GM18505 (cell line): ENCODE data around the gene GAP43.

ENCODE experiments used
- ATAC-seq: cut with Tn5 transposase; IDR thresholded peaks from one replicate; pipeline ENCODE4 v1.9.1; 2021; ENCODE audit not compliant: unreplicated experiment
- POLR2A ChIP-seq: IDR thresholded peaks from 4 replicates; pipeline ENCODE4 v1.6.1; 2011; ENCODE audit warnings: borderline replicate concordance; ENCODE audit not compliant: insufficient read depth, insufficient read length; ENCODE audit errors: extremely low read depth

The GAP43 gene, protein sequence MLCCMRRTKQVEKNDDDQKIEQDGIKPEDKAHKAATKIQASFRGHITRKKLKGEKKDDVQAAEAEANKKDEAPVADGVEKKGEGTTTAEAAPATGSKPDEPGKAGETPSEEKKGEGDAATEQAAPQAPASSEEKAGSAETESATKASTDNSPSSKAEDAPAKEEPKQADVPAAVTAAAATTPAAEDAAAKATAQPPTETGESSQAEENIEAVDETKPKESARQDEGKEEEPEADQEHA

DNA sequence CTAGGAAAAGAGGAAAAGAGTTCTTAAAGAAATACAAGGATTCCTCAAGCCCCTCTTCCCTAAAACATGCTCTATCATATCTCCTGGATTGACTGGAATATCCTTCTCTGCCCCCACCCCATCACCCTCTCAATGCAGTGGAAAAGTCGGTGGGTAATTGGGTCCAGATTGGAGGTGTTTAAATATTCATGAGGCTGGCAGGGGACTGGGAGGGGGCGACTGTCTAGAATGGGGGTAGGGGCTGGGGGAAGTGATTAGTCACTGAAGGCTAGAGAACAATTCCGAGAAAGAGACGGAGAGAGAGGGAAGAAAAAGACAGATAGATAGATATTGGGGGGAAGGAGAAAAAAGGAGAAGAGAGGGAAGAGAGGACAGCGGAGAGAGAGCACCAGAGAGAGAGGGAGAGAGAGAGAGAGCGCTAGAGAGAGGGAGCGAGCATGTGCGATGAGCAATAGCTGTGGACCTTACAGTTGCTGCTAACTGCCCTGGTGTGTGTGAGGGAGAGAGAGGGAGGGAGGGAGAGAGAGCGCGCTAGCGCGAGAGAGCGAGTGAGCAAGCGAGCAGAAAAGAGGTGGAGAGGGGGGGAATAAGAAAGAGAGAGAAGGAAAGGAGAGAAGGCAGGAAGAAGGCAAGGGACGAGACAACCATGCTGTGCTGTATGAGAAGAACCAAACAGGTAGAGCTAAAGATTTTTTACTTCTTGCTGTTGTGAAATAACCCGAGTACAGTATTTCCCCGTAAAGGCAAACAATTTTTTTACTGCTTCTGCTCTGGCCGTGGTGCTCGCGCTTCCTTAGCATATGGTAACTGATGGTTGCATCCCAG lies at the start of gene GAP43:
TSS of gene GAP43 (plus strand) at position 467 of the 825 bp plus-strand sequence. CDS start at position 647, 180 bp downstream.
- ATAC-seq: no peak
- TF ChIP-seq POLR2A: no peak

DNA sequence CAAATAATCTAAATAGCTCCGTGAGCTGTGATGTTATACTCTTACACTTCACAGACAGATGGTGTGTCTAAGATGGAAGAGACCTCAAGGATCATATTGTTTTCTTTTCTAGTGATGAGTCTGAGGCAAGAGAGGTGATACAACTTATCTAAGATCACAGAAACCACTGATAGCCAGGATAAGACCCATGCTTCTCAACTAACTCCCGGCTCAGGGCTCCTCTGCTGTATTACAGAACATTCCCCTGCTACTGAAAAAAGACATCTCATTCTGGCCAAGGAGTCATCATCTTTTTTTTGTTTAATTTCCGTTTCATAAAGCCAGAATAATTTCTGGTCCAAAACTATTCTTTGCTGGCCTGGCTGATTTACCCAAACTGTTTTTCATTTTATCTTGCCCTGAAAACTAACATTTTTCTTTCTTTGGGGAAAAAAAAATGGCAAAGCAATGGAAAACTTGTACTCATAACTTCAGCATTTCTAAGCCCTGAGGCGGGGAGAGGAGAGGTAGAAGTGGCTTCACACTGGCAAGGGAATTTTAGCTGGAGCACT lies 46.9 kb upstream of the GAP43 start:
- no peak for ATAC-seq
- TF ChIP-seq POLR2A: no peak

DNA sequence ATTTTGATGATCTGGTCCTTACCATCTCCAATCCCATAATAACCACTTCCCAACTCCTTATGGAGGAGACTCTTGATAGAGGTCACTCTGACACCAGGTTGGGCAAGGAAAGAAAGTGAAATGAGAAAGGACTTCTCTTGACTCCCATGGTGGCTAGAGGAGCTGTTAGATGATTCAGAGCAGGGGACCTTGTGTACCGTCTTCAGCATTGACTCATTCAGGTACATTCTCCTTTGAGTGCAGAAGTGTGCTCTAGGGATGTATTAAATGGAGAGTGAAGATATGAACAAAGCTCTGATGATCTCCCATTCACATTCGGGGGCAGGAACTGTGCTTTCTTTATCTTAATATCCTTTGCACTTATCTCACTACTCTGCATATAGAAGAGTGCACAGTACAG lies 46.3 kb upstream of the GAP43 start:
- ATAC-seq: no peak
- TF ChIP-seq POLR2A: no peak

DNA sequence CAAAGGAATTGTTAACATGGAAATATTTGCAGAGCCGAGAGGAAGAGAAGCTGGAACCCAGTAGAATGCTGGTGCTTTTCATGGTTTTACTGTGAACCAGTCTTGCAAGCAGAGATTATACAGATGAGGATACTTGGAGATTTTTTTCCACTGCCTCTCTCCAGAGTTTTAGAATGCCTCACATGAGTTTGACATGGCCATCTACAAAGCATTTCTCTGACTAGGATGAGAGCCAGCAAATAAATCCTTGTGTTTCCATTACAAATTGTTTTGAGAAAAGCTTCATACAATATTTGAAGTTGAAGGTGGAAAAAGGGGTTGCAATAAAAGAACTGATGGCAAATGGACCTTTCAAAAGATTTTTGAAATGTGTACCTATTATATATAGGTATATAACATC lies 45.0 kb upstream of the GAP43 start:
- no peak for TF ChIP-seq POLR2A
- no peak for ATAC-seq

DNA sequence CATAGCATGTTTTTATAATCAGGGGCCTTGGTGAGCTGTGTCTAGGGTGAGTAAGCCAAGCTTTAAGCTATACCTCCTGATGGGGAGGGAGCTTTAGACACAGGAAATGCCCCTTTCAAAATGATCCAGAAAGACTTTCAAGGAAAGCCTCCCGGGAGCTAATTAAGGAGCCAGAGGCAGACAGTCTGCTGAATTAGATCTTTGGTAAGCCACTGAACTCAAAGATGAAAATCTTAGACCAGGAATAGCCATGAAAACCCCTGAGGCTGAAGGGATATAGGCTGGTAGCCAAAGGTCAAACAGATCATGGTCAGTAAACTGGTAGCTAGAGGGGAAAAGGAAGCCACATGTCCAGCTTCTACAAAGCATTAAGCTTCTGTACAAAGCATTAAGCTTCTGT lies 42.7 kb upstream of the GAP43 start:
- TF ChIP-seq POLR2A: no peak

DNA sequence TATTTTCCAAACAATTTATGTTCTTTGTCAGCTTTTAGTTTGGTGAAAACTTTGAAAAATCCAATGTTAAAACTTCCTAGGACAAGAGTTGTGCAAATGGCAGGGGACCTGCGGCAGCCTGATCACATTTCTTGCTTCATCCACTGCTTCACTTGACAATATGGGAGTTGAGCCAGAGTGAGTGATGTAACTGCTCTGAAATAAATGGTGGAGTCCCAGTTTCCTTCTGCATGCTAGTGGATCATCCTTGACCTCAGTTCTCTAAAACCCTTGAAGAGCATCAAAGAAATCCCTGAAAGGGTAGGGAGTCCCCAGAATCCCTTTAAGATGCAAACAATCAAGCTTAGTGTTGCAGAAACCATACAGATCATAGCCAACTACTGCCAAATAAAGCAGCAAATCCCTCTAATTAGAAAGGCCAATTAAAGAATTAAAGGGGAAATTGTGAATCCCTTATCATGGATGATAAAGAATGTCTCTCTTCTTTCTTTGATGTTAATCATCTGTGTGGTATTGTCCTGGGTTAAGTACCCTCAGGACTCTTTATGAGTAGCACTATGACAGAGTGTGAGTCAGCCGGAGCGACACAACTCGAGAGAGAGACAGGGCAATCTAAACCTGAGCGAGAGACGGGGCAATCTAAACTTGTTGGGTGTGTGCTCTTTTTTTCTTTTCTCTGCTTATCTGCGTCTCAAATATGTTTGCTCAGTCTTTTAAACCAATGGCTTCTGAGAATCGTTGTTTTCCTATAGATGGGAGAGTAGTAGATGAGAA lies 41.8 kb upstream of the GAP43 start:
- ATAC-seq: no peak
- no peak for TF ChIP-seq POLR2A

More for the DNA sequence above, 42.7 kb upstream of the GAP43 start:
- no peak for ATAC-seq

DNA sequence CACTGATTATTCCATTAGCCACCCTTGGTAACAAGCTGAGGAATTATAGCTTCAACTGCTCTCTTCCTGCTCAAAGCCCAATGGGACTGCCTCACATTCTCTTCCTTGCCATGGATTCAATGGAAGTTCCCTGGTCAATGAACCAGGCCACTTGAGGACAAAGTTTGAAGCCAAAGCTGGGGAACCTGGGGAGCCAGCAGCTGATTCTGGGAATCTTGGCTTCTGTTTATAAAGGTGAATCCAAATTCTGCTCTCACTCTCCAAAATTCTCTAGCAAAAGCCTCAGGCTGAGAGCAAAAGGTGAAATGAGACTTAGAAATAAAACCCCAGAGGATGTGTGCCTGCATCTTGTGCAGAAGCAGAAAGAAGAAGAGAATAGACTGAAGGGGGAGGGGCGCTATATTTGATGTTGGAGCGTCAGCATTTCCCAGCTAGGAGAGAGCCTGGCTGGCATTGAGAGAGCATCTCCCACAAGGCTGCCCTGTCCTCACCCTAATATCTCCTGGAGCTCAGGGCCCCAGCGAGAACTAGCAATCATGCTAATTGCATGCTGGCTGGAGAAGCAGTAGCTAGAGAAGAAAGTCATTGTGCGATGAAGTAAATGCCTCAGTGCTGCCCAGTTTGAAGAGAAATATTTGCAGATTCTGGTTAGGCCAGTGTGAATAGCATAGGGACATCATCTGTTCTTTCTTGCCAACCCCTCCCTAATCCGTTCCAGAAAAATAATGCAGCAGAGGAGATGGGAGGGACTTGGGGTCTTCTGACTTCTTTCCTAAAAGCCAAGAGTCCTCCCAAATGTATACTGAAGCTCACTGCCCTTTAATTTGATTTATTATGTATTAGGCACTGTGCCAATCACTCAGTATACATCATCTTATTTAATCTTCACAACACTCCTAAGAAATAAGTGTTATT lies 34.9 kb upstream of the GAP43 start:
- ATAC-seq: no peak
- TF ChIP-seq POLR2A: no peak

DNA sequence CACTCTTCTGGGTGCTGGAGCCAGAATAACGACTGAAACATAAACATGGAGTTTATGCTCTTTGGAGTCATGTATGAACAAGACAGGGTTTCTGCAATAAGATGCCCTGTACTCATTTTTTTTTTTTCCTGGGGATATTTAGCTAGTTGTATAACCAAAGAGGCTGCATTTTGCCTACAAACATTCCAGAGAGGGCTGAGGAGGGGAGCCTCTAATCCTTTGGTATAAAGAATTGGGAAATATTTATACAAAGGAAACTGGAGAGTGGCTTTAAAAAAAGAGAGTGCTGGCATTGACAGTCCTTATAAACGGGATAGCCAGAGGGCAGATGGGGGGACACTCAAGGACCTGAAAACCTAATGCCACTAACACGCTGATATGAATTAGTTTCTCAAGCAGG lies 32.4 kb upstream of the GAP43 start:
- no peak for ATAC-seq
- TF ChIP-seq POLR2A: no peak

DNA sequence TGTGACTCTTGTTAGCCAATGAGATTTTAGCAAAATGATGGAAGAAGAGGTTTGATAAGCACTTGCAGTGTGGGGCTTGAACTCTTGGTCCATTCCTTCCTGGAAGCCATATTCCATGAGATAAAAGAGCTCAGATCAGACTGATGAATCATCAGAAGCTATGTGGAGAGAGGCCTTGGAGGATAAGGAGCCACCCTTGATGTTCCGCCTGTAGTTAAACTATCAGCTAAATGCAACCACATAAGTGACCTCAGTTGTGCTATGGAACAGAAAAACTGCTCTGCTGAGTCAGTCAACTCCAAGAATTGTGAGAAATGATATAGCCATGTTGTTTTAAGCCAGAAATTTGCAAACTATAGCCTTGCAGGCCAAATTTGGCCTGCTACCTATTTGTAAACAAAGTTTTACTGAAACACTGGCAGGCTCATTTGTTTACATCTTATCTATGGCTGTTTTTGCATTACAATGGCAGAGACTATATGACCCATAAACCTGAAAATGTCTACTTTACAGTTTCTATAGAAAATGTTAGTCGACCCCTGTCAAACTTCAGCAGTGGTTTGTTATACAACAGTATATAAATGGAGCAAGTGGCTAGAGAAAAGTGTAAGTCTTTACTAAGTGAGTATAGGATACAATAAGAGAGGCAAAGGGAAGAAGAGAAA lies 27.6 kb upstream of the GAP43 start:
- no peak for ATAC-seq
- no peak for TF ChIP-seq POLR2A

DNA sequence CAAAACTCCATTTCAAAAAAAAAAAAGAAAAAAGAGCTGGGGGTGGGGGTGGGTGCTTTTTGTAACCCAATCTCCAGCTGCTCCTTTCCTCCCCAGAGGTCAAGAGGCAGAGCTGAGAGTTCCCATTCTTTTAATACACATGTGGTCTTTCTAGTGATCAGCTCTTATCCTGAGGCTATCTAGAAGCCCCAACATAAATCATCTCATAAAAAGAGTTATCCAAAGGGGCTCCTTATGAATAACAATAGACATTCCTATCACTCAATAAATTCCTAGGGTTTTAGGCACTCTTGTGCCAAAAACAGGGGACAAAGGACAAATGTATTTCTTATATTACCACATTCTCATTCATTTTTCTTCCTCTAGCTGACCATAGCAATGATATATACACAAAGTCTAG lies 25.1 kb upstream of the GAP43 start:
- TF ChIP-seq POLR2A: no peak
- no peak for ATAC-seq

DNA sequence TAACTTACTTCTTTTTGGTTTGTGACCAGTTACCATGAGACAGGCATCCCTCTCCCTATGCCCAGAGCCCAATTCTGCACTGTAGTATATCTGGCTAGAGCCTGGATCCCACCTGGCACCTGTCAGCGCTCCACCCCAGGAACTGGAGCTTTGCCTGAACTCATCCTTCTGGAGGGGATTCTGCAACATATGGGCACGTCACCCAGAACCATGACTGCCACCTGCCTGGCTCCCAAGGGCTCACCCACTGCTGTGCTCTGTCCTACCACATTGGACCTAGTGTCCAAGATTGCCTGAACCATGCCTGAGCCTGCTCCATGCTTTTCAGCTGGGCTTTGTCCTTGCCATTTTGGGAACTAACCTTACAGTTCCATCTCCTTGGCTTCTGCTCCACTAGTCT lies 21.1 kb upstream of the GAP43 start:
- ATAC-seq: no peak
- no peak for TF ChIP-seq POLR2A

DNA sequence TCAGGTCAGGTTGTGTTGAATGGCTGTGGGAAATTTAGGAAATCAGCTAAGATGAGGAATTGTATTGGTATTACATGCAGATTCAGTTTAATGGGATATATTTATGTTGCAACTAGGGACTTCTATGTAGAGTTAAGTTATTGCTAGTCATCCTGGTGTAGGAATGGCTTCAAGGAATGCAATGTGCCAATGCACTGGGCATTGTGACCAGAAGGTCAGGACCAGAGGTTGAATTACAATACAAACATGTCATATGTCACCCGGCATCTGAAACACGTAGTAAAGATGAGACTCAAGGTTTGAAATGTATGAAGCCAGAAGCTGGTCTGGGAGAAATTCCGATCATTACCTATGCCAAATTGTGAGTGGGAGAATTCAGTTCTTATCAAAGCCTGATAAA lies 11.7 kb upstream of the GAP43 start:
- no peak for TF ChIP-seq POLR2A
- no peak for ATAC-seq
